Skeletal muscle cell (primary cell): ENCODE results near the gene AKR1B1.

Experiments
- DNase-seq: peaks from one replicate; pipeline ENCODE4 v3.0.0-alpha.2; 2010; ENCODE audit warnings: low read depth
- H3K4me3 ChIP-seq: 2 replicates; pipeline ENCODE4 v1.5.1; 2011; ENCODE audit warnings: low read depth, mild to moderate bottlenecking, control low read depth, low read length, moderate library complexity

AKR1B1 gene

GRCh38 chr7:134448356-134449229, 10.3 kb downstream of the AKR1B1 start:
- H3K4me3 ChIP-seq = no peak overlapping the region
- DNase-seq = peak; percentile 73

- H3K4me3 ChIP-seq = no peak overlapping the region
- no peak for DNase-seq
Measured at GRCh38 chr7:134447383-134447782, 11.5 kb downstream of the AKR1B1 start.

GRCh38 chr7:134446923-134447322, 12.0 kb downstream of the AKR1B1 start:
- DNase-seq = no peak

GRCh38 chr7:134446446-134446845, 12.5 kb downstream of the AKR1B1 start:
- DNase-seq = no peak

More at GRCh38 chr7:134446923-134447322, 12.0 kb downstream of the AKR1B1 start:
- no peak overlapping the region for H3K4me3 ChIP-seq

GRCh38 chr7:134444961-134445315, 14.0 kb downstream of the AKR1B1 start:
- DNase-seq = no peak
- no peak overlapping the region for H3K4me3 ChIP-seq

More at GRCh38 chr7:134446446-134446845, 12.5 kb downstream of the AKR1B1 start:
- H3K4me3 ChIP-seq = no peak overlapping the region

- H3K4me3 ChIP-seq = no peak overlapping the region
- no peak for DNase-seq
Measured at GRCh38 chr7:134444198-134444960, 14.5 kb downstream of the AKR1B1 start.

GRCh38 chr7:134443396-134444070, 15.4 kb downstream of the AKR1B1 start:
- H3K4me3 ChIP-seq = no peak overlapping the region
- DNase-seq = no peak

GRCh38 chr7:134442441-134443220, 16.3 kb downstream of the AKR1B1 start:
- DNase-seq = no peak
- no peak overlapping the region for H3K4me3 ChIP-seq

GRCh38 chr7:134441264-134441663, 17.6 kb downstream of the AKR1B1 start:
- H3K4me3 ChIP-seq = no peak overlapping the region
- no peak for DNase-seq

GRCh38 chr7:134440476-134440875, 18.4 kb downstream of the AKR1B1 start:
- no peak for DNase-seq
- no peak overlapping the region for H3K4me3 ChIP-seq

- no peak for DNase-seq
- H3K4me3 ChIP-seq = no peak overlapping the region
Measured at GRCh38 chr7:134440067-134440466, 18.8 kb downstream of the AKR1B1 start.

GRCh38 chr7:134438946-134439345, 20.0 kb downstream of the AKR1B1 start:
- no peak for DNase-seq
- H3K4me3 ChIP-seq = no peak overlapping the region

GRCh38 chr7:134435161-134435920, 23.6 kb downstream of the AKR1B1 start:
- H3K4me3 ChIP-seq = no peak overlapping the region
- no peak for DNase-seq

GRCh38 chr7:134434701-134435100, 24.2 kb downstream of the AKR1B1 start:
- DNase-seq = no peak
- no peak overlapping the region for H3K4me3 ChIP-seq

- no peak overlapping the region for H3K4me3 ChIP-seq
- DNase-seq = no peak
Measured at GRCh38 chr7:134433430-134433829, 25.5 kb downstream of the AKR1B1 start.

- DNase-seq = peak; percentile 80
- peak overlapping the region; percentile 43 for H3K4me3 ChIP-seq
Measured at GRCh38 chr7:134432296-134433152, 26.4 kb downstream of the AKR1B1 start.

- peak overlapping the region; percentile 43 for H3K4me3 ChIP-seq
- no peak for DNase-seq
Measured at GRCh38 chr7:134431815-134432214, 27.1 kb downstream of the AKR1B1 start.

GRCh38 chr7:134429481-134429880, 29.4 kb downstream of the AKR1B1 start:
- H3K4me3 ChIP-seq = no peak overlapping the region
- DNase-seq = no peak
